ENCODE results near the gene SLC35E3.
"Not testable (repeated sequence)": the region's sequence is repeated elsewhere in the genome, so short reads cannot be mapped to it uniquely, and the experiment has no call there.

SLC35E3 gene

DNA sequence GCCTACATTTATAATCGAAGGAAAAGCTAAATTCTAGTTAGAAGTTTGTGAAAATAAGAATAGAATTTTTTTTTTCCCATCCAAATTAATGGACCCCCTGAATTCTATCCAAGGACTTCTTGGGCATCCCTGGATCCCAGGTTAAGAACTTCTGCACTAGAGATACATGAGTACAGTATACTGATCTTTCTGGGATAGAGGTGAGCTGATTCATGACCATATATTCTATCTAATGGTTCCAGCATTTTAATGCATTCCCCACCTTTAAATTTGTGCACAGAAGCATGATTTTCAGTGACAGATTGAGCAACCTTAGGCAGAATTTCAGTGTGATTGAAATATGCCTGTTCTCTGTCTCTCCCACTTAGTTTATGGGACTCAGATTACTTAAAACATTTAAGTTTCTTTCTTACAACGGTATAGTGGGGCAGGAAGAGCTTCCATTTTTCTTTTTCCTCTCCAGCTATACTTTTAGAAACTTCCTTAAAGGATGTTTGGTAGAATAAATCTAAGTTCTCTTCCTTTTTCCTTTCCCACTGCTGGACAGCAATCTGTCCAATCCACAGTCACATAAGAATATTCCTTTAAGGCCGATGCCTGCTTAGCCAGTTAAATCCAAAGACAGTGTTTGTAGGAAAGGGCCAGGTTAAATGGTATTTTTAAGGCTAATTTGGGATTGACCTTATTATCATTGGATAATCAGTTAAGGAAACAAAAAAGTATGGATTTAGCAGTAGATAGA lies 68.7 kb downstream of the SLC35E3 start:
- no peak for DNase-seq

DNA sequence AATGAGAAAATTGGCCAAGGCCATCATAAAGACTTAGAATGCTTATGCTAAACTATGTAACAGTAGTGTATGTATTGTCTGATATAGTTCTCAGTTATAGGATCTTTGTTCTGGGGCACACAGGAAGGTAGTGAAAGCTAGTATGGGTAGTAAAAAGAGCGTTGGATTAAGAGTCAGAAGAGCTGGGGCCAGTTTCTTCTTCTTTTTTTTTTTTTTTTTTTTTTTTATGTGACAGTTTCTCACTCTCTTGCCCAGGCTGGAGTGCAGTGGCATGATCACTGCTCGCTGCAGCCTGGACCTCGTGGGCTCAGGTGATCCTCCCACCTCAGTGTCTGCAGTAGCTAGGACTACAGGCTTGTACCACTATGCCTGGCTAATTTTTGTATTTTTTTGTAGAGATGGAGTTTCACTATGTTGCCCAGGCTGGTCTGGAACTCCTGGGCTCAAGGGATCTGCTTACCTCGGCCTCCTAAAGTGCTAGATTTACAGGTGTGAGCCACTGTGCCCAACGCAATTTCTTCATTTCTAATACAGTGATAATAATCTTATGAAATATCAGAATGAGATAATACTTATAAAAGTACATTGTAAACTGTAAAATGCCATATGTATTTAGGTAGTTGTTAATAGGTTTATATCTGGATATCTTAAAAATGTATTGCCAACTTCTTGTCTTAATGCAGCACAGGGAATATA lies 69.4 kb downstream of the SLC35E3 start:
- no peak for DNase-seq

DNA sequence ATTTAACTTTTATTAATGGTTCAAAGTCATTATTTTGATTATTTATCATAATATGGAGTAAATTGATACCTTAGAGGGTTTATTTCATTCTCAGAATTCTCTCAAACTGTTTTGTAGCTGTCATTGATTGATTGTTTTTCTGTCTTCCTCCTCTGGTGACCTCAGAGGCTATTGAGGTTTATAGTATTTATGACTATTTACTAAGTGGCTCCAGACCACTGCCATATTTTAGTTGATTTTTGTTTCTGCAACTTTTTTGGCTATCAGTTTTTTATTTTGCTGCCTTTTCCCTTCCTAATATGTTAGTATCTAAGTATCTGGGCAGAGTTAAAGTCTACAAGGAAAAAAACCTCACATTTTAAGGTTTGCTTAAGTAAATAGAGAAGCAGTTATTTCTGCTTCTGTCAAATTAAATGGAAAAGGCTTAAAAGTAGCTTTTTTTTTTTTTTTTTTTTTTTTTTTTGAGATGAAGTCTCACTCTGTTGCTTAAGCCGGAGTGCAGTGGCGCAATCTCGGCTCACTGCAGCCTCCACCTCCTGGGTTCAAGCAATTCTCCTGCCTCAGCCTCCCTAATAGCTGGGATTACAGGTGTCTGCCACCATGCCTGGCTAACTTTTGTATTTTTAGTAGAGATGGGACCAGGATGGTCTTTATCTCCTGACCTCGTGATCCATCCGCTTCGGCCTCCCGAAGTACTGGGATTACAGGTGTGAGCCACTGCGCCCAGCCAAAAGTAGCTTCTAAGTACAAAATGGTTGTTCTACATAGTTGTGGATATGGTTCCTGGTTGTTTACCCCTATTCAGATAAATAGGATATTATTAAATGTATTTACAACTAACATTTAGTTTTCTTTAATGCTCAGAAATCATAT lies 70.2 kb downstream of the SLC35E3 start:
- no peak for DNase-seq

DNA sequence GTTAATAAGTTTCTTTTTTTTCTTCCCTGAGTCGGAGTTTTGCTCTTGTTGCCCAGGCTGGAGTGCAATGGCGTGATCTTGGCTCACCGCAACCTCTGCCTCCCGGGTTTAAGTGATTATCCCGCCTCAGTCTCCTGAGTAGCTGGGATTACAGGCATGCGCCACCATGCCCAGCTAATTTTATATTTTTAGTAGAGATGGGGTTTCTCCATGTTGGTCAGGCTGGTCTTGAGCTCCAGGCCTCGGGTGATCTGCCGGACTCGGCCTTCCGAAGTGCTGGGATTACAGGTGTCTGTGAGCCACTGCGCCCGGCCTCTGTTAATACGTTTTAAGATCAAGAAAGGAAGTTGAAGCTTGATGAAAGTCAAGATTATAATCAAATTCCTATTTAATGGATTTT lies 73.5 kb downstream of the SLC35E3 start:
- not testable (repeated sequence) for DNase-seq

DNA sequence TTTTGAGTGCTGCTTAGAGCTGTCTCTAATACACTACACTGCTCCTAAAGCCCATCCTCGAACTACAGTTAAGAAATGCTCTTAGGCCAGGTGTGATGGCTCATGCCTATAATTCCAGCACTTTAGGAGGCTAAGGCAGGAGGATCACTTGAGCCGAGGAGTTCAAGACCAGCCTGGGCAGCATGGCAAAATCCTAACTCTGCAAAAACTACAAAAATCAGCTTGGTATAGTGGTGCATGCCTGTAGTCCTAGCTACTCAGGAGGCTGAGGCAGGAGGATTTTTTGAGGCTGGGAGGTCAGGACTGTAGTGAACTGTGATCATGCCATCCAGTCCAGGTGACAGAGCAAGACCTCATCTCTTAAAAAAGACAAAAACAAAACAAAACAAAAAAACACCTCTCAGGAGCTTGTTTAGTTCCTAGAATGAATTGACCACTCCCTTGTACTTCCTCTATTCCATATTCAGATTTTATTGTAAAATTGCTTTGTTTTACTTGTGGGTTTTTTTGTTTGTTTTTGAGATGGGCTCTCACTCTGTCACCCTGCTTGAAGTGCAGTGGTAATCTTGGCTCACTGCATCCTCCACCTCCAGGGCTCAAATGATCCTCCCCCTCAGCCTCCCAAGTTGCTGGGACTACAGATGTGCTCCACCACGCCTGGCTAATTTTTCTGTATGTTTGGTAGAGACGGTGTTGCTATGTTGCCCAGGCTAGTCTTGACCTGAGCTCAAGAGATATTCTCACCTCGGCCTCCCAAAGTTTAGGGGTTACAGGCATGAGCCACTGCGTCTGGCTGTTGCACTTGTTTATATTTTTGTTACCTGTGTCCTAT lies 75.6 kb downstream of the SLC35E3 start:
- no peak for DNase-seq

DNA sequence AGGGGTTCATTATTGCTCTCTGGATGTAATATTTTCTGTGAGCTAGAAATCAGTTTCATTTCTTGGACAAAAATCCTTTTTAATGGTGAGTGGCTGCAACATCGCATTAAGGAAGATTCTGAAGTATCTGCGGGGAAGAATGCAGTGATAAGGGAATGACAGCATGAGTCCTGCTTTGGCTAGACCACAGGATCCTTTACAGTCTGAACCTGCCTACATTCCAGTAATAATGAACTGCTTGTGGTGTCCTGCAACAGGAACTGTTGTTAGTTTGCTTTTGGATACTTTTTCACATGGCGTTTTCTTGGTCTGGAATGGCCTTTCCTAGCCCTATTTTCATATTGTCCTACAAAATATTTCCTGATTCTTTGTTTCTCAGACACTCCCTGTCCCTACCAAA lies 77.7 kb downstream of the SLC35E3 start:
- DNase-seq: no peak

DNA sequence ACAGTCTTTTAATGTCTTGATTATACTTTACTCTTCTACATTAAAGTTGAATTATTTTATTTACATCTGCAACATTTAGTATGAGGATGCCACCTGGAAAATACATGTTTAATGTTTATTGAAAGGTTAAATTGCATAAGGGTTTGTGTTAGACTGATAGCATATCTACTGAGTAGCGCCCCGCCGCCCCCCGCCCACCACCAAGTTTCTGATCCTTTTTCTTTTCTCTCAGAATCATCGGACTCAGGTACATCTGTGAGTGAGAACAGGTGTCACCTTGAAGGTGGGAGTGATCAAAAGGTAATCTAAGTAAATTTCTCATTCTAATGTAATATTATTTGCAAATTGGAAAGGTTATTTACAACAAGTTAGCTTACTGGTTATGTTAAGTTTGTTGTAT lies 78.2 kb downstream of the SLC35E3 start:
- DNase-seq: no peak

DNA sequence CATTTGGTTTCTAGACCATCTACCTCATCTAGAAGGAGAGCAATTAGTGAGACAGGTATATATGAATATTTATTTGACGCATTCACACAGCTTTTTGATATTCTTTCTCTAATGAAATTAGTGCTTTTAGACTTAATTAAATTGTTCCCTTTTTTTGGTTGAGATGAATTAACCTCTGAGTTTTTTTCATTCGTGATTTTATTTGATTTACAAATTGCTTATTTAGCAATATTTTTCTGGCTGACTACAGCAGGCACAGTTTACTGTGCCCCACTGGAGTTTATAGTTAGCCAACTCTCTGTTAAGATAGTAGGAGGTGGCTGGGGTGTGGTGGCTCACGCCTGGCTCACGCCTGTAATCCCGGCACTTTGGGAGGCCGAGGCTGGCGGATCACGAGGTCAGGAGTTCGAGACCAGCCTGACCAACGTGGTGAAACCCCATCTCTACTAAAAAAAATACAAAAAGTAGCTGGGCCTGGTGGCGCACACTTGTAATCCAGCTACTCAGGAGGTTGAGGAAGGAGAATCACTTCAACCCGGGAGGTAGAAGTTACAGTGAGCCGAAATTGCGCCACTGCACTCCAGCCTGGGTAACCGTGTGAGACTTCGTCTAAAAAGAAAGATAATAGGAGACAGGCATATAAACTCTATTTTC lies 78.7 kb downstream of the SLC35E3 start:
- DNase-seq: no peak

DNA sequence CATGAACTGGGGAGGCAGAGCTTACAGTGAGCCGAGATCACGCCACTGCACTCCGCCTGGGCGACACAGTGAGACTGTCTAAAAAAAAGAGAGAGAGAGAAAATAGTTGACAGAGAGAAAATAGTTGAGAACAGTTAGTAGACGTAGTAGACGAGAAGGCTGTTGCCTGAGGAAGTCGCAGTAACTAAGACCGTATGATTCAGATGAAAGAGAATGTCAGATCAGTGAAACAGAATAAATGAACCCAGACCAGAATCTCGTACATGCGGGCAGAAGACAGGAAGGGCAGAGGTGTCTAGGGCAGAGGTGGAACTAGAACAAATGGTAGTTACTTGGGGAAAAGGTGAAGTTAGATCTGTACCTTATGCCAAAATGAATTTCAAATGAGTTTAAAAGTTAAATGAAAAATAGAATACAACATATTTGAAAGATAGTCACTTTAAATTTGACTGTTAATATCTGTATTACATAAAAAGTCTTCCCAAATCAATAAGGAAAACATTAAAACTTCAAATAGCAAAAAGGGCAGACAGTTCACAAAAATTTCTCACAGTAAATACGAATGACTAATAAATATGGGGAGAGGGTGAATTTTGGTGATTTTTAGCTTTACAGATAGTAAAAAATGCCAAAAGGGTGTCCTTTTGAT lies 79.7 kb downstream of the SLC35E3 start:
- no peak for DNase-seq

DNA sequence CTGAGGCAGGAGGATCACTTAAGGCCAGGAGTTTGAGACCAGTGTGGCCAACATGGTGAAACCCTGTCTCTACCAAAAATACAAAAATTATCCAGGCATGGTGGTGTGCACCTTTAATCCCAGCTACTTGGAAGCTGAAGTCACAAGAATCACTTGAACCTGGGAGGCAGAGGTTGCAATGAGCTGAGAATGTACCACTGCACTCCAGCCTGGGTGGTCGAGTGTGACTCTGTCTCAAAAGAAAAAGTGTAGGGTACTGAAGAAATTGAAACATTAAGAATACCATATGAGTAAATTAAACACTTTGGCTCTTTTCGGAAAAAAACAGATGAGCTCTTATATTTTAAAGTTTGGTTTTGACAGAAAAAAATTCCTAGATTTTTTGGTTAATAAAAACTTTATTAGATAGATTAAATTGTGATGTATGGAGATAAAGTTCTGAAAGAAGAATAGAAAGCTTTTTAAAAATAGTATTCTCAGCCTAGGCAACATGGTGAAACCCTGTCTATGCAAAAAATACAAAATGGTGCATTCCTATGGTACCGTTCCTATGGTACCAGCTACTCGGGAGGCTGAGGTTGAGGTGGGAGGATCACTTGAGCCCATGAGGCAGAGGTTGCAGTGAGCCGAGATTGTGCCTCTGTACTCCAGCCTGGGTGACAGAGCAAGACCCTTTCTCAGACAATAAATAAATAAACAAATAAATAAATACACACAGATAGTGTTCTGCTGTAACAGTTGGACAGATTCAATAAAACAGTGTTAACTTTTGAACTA lies 82.1 kb downstream of the SLC35E3 start:
- no peak for DNase-seq

DNA sequence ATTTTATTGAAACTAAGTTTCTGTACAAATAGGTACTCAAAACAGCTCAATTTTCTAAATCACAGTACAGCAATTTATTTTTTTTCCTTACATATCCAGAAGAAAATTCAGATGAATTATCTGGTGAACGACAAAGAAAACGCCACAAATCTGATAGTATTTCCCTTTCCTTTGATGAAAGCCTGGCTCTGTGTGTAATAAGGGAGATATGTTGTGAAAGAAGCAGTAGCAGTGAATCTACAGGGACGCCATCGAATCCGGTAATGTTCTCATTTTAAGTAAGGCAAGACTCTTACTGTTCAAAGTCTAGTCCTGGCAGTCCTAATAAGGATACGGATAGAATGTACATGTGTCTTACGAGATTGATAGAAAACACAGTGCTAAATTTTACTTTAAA lies 82.7 kb downstream of the SLC35E3 start:
- DNase-seq: no peak
